ENCODE data around the gene HEG1.

Gene HEG1

GRCh38 chr3:125045965-125046364 lies 9.8 kb downstream of the HEG1 start:
- no peak for FAIRE-seq

GRCh38 chr3:125045194-125045593 lies 10.6 kb downstream of the HEG1 start:
- no peak for FAIRE-seq

DNA sequence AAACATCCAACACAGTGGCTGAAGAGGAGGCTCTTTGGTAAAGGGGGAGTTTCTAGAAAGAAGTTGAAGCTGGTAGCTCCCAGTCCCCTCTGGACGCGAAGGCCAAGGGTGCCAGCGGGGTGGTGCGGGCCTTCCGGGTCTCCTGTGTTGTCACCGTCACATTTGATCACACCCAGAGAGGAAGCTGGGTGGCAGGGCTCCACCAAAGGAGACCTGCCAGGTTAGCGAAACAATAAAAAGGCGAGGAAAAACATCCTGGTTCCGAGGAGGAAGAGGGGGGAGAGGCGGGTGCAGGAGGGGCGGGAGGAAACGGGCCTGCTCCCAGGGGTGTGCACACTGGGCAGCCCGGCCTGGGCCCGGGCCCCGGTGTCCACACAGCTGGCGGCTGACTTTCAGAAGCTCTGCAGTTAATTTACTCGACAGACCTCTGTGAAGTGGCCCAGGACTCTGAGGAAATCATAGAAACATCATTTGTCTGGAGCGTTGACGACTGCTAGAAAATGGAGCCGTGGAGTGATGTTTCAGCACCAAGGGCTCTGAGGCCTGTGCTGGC lies 12.1 kb downstream of the HEG1 start:
- FAIRE-seq: no peak

GRCh38 chr3:125042725-125043406 lies 12.9 kb downstream of the HEG1 start:
- no peak for FAIRE-seq

- no peak for FAIRE-seq
These were observed 16.4 kb downstream of the HEG1 start for GRCh38 chr3:125039131-125040100.

- FAIRE-seq: no peak
These were observed 18.2 kb downstream of the HEG1 start for GRCh38 chr3:125037498-125038150.

- FAIRE-seq: no peak
These were observed 20.6 kb downstream of the HEG1 start for GRCh38 chr3:125035217-125035616.

DNA sequence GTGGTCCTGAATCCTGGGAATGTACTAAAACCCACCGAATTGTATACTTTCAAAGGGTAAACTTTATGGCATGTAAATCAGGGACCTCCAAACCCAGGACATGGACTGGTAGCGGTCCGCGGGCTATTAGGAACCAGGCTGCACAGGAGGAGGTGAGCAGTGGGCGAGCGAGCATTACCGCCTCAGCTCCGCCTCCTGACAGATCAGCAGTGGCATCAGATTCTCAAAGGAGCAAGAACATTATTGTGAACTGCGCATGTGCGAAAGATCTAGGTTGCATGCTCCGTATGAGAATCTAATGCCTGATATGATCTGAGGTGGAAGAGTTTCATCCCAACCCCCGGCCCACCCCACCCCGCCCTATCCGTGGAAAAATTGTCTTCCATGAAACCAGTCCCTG lies 22.2 kb downstream of the HEG1 start:
- FAIRE-seq: no peak

GRCh38 chr3:125033135-125033534 lies 22.7 kb downstream of the HEG1 start:
- FAIRE-seq: no peak

- FAIRE-seq: no peak
These were observed 23.1 kb downstream of the HEG1 start for GRCh38 chr3:125032683-125033082.

DNA sequence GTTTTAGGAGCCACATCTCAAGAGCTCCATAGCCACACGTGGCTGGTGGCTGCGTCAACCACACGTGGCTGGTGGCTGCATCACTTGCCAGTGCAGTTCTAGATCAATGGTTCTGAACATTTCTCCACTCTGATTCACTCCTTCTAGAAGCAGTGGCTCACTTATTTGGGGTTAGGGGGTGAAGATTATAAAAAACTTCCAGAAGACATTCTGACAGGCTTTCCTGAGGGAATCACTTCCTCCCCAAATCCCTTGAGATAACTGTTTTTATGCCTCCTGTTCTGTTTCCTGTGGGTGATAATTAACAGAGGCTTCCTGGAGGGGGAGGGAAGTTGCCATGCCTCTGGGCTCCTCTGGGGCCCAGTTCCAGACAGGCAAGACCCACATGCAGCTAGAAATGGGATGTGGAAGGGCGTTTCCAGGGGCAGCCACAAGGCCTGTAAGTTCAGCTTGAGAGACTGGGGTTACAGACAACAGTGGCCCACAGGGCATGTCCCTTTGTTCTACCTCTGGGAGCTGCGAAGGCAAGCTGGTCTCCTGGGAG lies 23.6 kb downstream of the HEG1 start:
- FAIRE-seq: no peak

GRCh38 chr3:125031544-125031943 lies 24.3 kb downstream of the HEG1 start:
- no peak for FAIRE-seq

GRCh38 chr3:125028657-125029056 lies 27.1 kb downstream of the HEG1 start:
- no peak for FAIRE-seq

GRCh38 chr3:125025642-125026041 lies 30.2 kb downstream of the HEG1 start:
- FAIRE-seq: no peak

- no peak for FAIRE-seq
These were observed 31.0 kb downstream of the HEG1 start for GRCh38 chr3:125024817-125025216.

GRCh38 chr3:125023833-125024555 lies 31.8 kb downstream of the HEG1 start:
- FAIRE-seq: no peak

- FAIRE-seq: no peak
These were observed 33.6 kb downstream of the HEG1 start for GRCh38 chr3:125022206-125022605.

GRCh38 chr3:125019271-125019670 lies 36.5 kb downstream of the HEG1 start:
- no peak for FAIRE-seq

DNA sequence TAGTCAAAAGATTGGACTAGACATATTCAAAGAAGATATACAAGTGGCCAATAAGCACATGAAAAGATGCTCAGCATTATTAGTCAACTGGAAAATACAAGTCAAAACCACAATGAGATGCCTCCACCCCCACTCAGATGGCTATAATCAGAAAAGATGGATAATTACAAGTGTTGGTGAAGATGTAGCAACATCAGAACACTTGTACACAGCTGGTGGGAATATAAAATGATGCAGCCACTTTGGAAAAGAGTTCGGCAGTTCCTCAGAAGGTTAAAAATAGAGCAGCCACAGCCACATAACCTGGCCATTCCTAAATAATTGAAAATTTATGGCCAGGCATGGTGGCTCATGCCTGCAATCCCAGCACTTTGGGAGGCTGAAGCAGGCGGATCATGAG lies 38.4 kb downstream of the HEG1 start:
- no peak for FAIRE-seq

GRCh38 chr3:125014570-125015179 lies 41.1 kb downstream of the HEG1 start:
- FAIRE-seq: no peak

GRCh38 chr3:125013095-125013494 lies 42.7 kb downstream of the HEG1 start:
- no peak for FAIRE-seq

- FAIRE-seq: no peak
These were observed 43.9 kb downstream of the HEG1 start for GRCh38 chr3:125011941-125012340.

Data from endometrium (tissue), 2 donors.